Bronchial epithelial cell (primary cell): ENCODE data around the gene GAD1. TPM values are rescaled to one million over a fixed set of nuclear protein-coding genes. Genes with fewer than 3 reads are reported as not detected.

ENCODE experiments used
- DNase-seq: peaks from one replicate; pipeline ENCODE4 v3.0.0-alpha.2; 2010; ENCODE audit warnings: low read depth
- FAIRE-seq: peaks from 2 replicates; lab custom pipeline; 2011; peaks lifted over from hg19 to GRCh38; lab: Jason Lieb, UNC
- H3K27me3 ChIP-seq: 2 replicates; pipeline ENCODE4 v1.5.1; 2011; ENCODE audit warnings: low read length; ENCODE audit not compliant: control insufficient read depth, insufficient read depth
- H3K36me3 ChIP-seq: 2 replicates; pipeline ENCODE4 v1.5.1; 2011; ENCODE audit warnings: low read length; ENCODE audit not compliant: control insufficient read depth, insufficient read depth
- H3K4me3 ChIP-seq: 2 replicates; pipeline ENCODE4 v1.5.1; 2011; ENCODE audit warnings: mild to moderate bottlenecking, low read depth, low read length, control low read depth
- total RNA-seq: library from RNA; depleted of rRNA; stranded (reverse); fragments of >200 nt; gene quantifications from 2 replicates; pipeline ENCODE4 v1.2.1, GENCODE V29; 2014
- TF ChIP-seq, protein P1 (sequence below): IDR thresholded peaks from 2 replicates; pipeline ENCODE4 v1.5.1; 2011; ENCODE audit warnings: mild to moderate bottlenecking, moderate library complexity, low read length, control low read depth, inconsistent platforms; ENCODE audit not compliant: insufficient read depth, severe bottlenecking

Gene GAD1
- total RNA-seq, 1 donor from 2014 or later: 1.3 TPM

DNA sequence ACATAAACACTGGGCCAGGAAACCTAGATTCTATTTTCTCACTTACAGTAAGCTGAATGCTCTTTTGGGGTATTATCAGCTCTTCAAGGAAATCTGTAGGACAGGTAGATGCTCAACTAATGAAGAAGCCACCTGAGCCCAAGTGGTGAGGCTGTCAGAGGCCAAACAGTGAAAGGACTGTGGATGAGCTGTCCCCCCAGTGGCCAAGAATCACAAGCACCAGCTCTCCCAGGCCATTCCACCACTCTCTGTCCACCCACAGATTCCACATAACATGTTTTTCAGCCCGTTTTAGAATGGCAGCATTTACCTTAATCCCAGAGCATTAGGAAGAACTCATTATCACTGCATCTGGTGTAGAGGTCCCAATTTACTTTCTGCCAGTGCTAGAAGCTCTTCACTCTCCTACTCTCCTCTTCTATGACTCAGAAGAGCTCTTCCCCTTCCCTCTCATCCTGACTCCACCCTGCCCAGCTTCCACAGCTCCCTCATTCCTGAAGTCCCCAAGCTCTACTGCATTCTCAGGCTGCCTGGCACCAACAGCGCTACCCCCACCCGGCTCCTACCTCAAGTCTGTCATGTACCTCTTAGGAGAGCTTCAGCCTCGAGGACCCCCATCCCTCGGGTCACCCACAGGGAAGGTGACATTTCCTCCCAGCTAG, 68.6 kb downstream of the GAD1 start:
- TF ChIP-seq, protein P1, sequence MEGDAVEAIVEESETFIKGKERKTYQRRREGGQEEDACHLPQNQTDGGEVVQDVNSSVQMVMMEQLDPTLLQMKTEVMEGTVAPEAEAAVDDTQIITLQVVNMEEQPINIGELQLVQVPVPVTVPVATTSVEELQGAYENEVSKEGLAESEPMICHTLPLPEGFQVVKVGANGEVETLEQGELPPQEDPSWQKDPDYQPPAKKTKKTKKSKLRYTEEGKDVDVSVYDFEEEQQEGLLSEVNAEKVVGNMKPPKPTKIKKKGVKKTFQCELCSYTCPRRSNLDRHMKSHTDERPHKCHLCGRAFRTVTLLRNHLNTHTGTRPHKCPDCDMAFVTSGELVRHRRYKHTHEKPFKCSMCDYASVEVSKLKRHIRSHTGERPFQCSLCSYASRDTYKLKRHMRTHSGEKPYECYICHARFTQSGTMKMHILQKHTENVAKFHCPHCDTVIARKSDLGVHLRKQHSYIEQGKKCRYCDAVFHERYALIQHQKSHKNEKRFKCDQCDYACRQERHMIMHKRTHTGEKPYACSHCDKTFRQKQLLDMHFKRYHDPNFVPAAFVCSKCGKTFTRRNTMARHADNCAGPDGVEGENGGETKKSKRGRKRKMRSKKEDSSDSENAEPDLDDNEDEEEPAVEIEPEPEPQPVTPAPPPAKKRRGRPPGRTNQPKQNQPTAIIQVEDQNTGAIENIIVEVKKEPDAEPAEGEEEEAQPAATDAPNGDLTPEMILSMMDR: no peak
- no peak for FAIRE-seq
- Histone ChIP-seq H3K36me3 (no peaks in the 10 kb centered on the region), H3K4me3 (no peak overlapping the region), H3K27me3 (peaks cover 4% of the 10 kb centered on the region)
- no peak for DNase-seq

DNA sequence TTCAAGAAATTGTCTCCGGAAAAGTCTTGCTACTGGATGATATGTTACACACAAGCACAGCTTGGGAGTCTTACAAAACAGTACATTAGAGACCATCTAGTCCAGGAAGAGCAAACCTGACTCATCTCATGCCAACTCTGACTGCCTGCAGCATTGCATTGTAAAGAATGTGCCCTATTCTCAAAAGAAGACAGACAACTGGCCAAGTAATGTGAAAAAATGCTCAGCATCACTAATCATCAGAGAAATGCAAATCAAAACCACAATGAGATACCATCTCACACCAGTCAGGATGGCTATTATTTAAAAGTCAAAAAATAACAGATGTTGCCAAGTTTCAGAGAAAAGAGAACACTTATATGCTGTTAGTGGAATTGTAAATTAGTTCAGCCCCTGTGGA, 69.7 kb downstream of the GAD1 start:
- peak; percentile 76 for DNase-seq
- TF ChIP-seq, protein P1: no peak
- no peak for FAIRE-seq
- Histone ChIP-seq H3K4me3 (no peak overlapping the region), H3K36me3 (no peaks in the 10 kb centered on the region), H3K27me3 (peaks cover 6% of the 10 kb centered on the region)

DNA sequence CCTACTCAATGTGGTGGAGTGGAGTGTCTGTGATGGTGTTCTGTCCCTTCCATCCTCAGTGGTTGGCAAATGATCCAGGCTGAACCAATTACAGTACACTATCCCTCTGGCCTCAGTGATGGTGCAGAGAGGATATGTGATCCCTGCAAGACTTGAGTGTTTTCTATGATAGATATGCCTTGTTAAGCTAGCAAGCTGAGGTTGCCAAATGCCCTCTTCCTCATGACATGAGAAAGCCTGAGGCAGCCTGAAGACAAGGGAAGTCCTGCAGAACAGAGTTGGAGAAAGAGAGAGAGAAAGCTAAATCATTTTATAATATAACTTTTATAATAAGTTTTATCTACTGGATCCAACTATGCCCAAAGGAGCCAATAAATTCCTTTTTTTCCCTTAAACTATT, 70.8 kb downstream of the GAD1 start:
- TF ChIP-seq, protein P1: no peak
- FAIRE-seq (no peak), DNase-seq (no peak)
- Histone ChIP-seq H3K36me3 (no peaks in the 10 kb centered on the region), H3K27me3 (peaks cover 2% of the 10 kb centered on the region), H3K4me3 (no peak overlapping the region)

DNA sequence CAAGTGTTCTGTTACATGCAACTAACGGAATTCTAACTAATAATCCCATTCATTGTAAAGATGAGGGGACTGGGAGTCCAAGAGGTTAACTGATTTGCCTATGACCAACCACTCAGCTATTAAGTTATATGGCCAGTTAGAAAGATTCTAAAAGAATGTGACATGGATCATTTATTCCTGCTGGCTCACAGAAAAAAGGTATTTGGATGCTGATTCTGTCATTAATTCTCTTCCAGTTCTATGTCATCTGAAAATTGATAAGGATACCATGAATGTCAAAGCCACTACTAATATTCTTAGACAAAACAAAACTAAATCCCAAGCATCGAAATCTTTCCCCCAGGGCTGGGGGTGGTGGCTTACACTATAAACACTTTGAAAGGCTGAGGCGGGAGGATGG, 71.2 kb downstream of the GAD1 start:
- H3K36me3 ChIP-seq: no peaks in the 10 kb centered on the region
- DNase-seq: no peak
- H3K4me3 ChIP-seq: no peak overlapping the region
- H3K27me3 ChIP-seq: peaks cover 2% of the 10 kb centered on the region
- no peak for FAIRE-seq
- TF ChIP-seq, protein P1: no peak

DNA sequence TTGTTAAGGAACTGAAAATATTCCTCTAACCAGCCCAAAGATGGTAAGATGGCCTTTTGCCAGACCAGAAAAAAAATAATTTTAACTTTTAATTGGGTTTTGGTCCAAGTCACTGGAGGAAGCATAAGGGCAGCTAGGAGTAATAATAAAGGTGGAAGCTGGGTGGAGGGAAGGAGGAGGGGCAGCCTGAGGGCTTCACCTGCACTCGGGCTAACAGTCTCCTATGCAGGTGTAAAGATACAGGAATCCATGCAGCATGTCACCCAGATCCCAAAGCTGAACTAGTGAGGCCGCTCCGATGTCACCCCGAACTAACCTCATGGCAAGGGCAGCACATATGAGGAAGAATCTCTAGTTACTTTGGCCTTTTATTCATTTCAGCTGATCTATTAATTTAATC, 75.2 kb downstream of the GAD1 start:
- no peak for FAIRE-seq
- no peaks in the 10 kb centered on the region for H3K36me3 ChIP-seq

More for the DNA sequence above, 75.2 kb downstream of the GAD1 start:
- Histone ChIP-seq H3K4me3 (no peak overlapping the region), H3K27me3 (peaks cover 2% of the 10 kb centered on the region)
- DNase-seq: no peak
- TF ChIP-seq, protein P1: no peak
